Stomach (tissue), 4 donors: ENCODE data around the gene KCNQ1.

Experiments used
- POLR2A ChIP-seq, 4 donors: fragments of 450-650 bp; IDR thresholded peaks; one replicate each; pipeline ENCODE4 v1.6.1; 2016; ENCODE audit warnings: antibody characterized with exemption in 4 of 4, control low read depth in 2 of 4, mild to moderate bottlenecking in 1 of 4, moderate library complexity in 1 of 4
- TF ChIP-seq, protein P1 (sequence below), 7 experiments: fragments of 450-650 bp in 4 of 7; fragments of 200-600 bp in 3 of 7; sonication (generic) in 3 of 7; IDR thresholded peaks; one replicate each; pipeline ENCODE4 v1.5.1; 2016 to 2019; ENCODE audit warnings: antibody characterized with exemption in 7 of 7, control low read depth in 2 of 7, mild to moderate bottlenecking in 1 of 7

DNA sequence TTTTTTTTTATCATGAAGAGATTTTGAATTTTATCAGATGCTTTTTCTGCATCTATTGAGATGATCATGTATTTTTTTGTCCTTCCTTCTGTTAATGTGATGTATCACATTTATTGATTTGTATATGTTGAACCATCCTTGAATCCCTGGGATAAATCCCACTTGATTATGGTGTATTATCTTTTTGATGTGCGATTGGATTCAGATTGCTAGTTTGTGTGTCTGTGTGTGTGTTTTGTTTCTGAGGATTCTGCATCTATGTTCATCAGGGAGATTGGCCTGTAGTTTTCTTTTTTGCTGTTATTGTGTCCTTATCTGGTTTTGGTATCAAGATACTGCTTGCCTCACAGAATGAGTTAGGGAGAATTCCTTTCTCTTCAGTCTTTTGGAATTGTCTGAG, 202.4 kb downstream of the KCNQ1 start:
- TF ChIP-seq, protein P1, sequence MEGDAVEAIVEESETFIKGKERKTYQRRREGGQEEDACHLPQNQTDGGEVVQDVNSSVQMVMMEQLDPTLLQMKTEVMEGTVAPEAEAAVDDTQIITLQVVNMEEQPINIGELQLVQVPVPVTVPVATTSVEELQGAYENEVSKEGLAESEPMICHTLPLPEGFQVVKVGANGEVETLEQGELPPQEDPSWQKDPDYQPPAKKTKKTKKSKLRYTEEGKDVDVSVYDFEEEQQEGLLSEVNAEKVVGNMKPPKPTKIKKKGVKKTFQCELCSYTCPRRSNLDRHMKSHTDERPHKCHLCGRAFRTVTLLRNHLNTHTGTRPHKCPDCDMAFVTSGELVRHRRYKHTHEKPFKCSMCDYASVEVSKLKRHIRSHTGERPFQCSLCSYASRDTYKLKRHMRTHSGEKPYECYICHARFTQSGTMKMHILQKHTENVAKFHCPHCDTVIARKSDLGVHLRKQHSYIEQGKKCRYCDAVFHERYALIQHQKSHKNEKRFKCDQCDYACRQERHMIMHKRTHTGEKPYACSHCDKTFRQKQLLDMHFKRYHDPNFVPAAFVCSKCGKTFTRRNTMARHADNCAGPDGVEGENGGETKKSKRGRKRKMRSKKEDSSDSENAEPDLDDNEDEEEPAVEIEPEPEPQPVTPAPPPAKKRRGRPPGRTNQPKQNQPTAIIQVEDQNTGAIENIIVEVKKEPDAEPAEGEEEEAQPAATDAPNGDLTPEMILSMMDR (IDR thresholded peaks at IDR 0.05): no peak
- TF ChIP-seq POLR2A (IDR thresholded peaks at IDR 0.05): no peak
